Muscle layer of colon (tissue), 2 donors: ENCODE results near the gene ARHGAP24.
"Not testable (repeated sequence)": the region's sequence is repeated elsewhere in the genome, so short reads cannot be mapped to it uniquely, and the experiment has no call there.

Experiments used
- H3K27ac ChIP-seq: one replicate; pipeline ENCODE4 v1.7.0; 2013; ENCODE audit warnings: low read depth, mild to moderate bottlenecking, low read length, moderate library complexity
- H3K27me3 ChIP-seq, 2 donors: one replicate each; pipeline ENCODE4 v1.7.0; 2013; ENCODE audit warnings: low read length in 2 of 2, mild to moderate bottlenecking in 2 of 2; ENCODE audit not compliant: insufficient read depth in 2 of 2, control insufficient read depth in 1 of 2
- H3K36me3 ChIP-seq: one replicate; pipeline ENCODE4 v1.7.0; 2013; ENCODE audit warnings: mild to moderate bottlenecking, low read length; ENCODE audit not compliant: insufficient read depth
- H3K4me1 ChIP-seq: one replicate; pipeline ENCODE4 v1.7.0; 2013; ENCODE audit warnings: mild to moderate bottlenecking, low read length; ENCODE audit not compliant: insufficient read depth
- H3K4me3 ChIP-seq, 2 donors: one replicate each; pipeline ENCODE4 v1.7.0; 2013; ENCODE audit warnings: low read length in 2 of 2, low read depth in 1 of 2, mild to moderate bottlenecking in 1 of 2, moderate library complexity in 1 of 2
- H3K9ac ChIP-seq: one replicate; pipeline ENCODE4 v1.7.0; 2013; ENCODE audit warnings: low read length
- H3K9me3 ChIP-seq: one replicate; pipeline ENCODE4 v1.7.0; 2013; ENCODE audit warnings: mild to moderate bottlenecking, low read length
- donor health status: abdominal sarcoma.
- donor health status: Adenocarcinoma of cecum.

The ARHGAP24 gene

DNA sequence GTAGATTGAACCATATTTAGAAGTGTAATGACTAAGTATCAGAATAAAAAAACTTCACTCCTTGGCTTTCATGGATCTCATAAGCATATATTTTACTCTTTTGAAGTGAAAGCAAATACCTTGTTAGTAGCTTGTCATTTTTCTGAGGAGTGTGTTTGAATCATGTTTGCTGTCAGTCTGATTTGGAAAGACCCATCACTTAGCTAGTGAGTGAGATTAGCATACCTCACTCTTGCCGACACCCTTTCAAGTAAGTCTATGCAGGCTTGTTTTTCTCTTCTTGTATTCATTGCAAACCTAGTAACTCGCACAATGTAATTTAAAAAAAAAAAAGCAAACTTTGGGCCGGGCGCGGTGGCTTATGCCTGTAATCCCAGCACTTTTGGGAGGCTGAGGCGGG is 360.0 kb downstream of the ARHGAP24 start:
- Histone ChIP-seq H3K4me3 (no peak overlapping the region), H3K27me3 (no peaks in the 10 kb centered on the region), H3K4me1 (no peaks in the 10 kb centered on the region)

DNA sequence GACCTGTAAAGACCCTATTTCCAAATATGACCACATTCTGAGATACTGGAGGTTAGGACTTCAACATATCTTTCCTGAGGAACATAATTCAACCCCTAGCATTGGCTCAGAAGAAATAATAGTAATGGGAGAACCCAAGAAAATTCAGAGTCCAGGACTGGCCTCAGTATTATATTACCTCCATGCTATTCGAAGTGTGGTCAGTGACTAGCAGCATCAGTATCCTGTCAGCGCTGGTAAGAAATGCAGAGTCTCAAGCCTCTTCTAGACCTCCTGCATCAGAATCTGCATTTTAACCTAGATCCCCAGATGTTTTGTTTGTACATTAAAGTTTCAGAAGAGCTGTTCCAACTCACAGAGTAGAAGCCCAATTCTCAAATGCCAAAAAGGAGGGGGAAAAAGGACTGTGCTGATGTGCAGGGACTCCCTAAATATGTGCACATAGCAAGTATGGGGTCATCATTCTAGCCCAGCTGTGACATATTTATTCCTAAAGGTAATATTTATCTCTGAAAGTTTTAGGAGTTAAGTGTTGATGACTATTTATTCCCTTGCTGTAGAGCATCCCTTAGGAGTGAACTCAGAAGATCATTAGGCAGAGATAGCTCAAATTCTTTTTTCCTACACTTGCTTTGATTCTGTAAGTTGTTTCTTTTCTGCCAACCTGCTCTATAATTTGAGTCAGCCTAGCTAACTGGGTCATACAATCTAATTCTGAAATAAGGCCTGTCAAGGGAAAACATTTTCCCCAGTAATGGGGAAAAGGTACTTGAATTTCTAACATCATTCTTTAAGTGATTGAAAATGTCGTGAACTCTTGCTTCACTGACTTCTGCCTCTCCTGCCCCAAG is 361.9 kb downstream of the ARHGAP24 start:
- Histone ChIP-seq H3K9ac (no peak overlapping the region), H3K4me1 (peaks cover 1% of the 10 kb centered on the region), H3K4me3 (no peak overlapping the region), H3K36me3 (no peaks in the 10 kb centered on the region), H3K9me3 (no peaks in the 10 kb centered on the region), H3K27me3 (no peaks in the 10 kb centered on the region), H3K27ac (no peak overlapping the region)

More for the DNA sequence above, 360.0 kb downstream of the ARHGAP24 start:
- no peak overlapping the region for H3K9ac ChIP-seq
- no peaks in the 10 kb centered on the region for H3K9me3 ChIP-seq
- no peaks in the 10 kb centered on the region for H3K36me3 ChIP-seq
- no peak overlapping the region for H3K27ac ChIP-seq

DNA sequence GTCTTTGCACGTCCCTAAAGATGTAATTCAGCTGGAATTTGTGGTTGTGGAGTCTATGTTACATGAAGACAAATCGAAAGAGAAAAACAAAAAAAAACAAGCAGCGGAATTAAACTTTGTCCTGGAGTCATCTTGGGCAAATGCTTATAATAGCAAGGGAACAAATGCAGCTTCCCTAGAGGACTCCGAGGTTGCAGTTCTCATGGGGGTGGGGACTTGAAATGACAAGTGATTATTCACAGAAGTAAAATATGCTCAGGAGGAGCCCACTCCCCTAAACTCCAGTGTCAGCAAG is 362.4 kb downstream of the ARHGAP24 start:
- Histone ChIP-seq H3K9ac (no peak overlapping the region), H3K9me3 (no peaks in the 10 kb centered on the region), H3K27me3 (no peaks in the 10 kb centered on the region), H3K27ac (no peak overlapping the region), H3K4me3 (no peak overlapping the region), H3K4me1 (peaks cover 7% of the 10 kb centered on the region), H3K36me3 (no peaks in the 10 kb centered on the region)

DNA sequence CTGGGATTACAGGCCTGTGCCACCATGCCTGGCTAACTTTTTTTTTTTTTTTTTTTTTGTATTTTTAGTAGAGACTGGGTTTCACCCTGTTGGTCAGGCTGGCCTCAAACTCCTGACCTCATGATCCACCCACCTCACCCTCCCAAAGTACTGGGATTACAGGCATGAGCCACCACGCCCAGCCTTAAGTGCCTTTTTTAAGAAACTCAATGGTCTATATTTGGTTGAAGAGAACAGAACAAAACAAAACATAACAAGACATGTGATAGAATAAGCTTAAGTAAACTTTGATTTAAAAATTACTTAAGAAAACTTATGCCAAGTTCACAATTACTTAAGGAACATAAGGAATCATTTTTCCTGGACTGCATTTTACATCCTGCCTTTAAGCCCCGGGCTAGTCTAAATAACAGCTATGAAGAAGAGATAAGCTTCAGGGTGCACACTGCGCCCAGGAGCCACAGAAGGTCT is 365.1 kb downstream of the ARHGAP24 start:
- H3K36me3 ChIP-seq, result not testable (repeated sequence)

DNA sequence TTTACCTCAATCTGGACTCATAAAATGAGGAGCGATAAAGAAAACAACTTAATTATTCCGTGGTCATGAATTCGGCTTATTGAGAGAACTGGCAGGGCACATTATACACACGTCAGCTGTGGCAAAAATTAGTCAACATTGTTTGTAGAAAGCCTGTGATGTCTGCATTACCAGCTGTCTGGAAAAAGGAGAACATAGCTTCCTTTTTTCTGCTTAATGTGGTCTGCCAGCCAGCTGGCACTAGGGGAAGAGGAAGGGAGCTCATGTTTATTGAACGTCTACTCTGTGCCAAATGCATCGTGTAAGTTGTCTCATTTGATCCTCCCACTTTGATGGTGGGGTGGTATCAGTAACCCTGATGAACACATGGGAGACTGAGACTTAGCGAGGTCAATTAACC is 367.6 kb downstream of the ARHGAP24 start:
- no peak overlapping the region for H3K9ac ChIP-seq
- H3K27ac ChIP-seq, result no peak overlapping the region
- no peaks in the 10 kb centered on the region for H3K27me3 ChIP-seq
- H3K4me3 ChIP-seq, result no peak overlapping the region
- H3K36me3 ChIP-seq, result no peaks in the 10 kb centered on the region
- H3K9me3 ChIP-seq, result no peaks in the 10 kb centered on the region
- H3K4me1 ChIP-seq, result peaks cover 9% of the 10 kb centered on the region

More for the DNA sequence above, 365.1 kb downstream of the ARHGAP24 start:
- H3K9me3 ChIP-seq, H3K4me3 ChIP-seq, H3K9ac ChIP-seq, H3K27me3 ChIP-seq, H3K27ac ChIP-seq, H3K4me1 ChIP-seq: not testable (repeated sequence)

DNA sequence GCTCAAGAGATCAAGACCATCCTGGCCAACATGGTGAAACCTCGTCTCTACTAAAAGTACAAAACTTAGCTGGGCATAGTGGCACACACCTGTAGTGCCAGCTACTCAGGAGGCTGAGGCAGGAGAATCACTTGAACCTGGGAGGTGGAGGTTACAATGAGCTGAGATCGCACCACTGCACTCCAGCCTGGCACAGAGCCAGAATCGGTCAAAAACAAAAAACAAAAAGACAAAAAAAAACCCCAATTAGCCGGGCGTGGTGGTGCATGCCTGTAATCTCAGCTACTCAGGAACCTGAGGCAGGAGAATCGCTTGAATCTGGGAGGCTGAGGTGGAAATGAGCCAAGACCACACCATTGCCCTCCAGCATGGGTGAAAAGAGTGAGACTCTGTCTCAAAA is 378.8 kb downstream of the ARHGAP24 start:
- H3K9me3 ChIP-seq, H3K27ac ChIP-seq, H3K36me3 ChIP-seq, H3K4me3 ChIP-seq, H3K9ac ChIP-seq, H3K4me1 ChIP-seq, H3K27me3 ChIP-seq: not testable (repeated sequence)

DNA sequence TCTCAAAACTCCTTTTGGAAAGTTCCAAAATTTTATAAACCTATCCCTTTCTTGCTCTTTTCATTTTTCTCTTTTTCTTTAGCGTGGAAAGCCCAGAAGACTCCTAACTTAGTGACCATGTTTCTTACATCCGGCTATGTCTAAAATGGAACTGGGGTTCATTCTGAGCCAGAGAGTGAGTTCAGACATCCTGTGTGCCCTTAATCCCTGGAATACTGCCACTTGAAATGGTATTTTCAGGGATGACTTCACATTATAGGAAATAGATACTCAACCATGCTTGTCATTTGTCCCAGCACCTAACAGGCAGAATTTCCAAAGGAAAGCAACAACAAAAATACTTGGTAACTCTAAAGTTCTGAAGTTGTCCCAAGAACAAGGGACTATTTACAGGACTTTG is 379.6 kb downstream of the ARHGAP24 start:
- H3K27me3 ChIP-seq, result no peaks in the 10 kb centered on the region
- no peaks in the 10 kb centered on the region for H3K4me1 ChIP-seq
- H3K36me3 ChIP-seq, result no peaks in the 10 kb centered on the region
- H3K4me3 ChIP-seq, result no peak overlapping the region
- H3K9ac ChIP-seq, result no peak overlapping the region
- no peaks in the 10 kb centered on the region for H3K9me3 ChIP-seq
- no peak overlapping the region for H3K27ac ChIP-seq

DNA sequence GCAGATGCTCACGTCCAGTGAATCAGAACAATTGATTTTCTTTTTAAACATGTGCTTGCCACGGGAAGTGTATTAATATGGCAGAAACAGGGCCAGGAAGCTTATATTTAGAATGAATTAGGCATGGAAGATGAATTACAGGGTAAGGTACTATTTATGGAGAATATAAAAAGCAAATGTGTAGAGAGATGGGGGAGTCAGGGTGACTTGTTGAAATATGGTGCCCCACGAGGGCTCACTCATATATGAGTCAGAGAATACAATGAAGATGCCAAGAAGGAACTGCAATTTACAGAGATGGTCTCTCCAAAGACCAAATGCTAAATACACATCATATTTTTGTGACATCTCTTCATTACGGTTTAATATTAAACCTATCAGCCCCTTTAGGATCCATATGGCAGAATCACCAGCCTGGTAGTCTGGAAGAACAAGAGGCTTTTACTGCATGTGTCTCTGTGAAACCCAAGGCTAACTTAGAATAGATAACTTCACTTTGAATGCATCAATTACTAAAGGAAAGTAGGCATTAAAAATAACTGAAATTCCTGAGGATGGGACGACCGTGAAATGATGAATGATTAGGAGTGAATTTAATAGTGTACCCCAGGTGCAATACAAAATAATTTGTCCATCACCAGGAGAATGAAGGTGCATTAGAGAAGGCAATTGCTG is 385.3 kb downstream of the ARHGAP24 start:
- Histone ChIP-seq H3K9me3 (no peaks in the 10 kb centered on the region), H3K27me3 (no peaks in the 10 kb centered on the region), H3K4me3 (no peak overlapping the region), H3K36me3 (no peaks in the 10 kb centered on the region), H3K9ac (no peak overlapping the region), H3K4me1 (peaks cover 4% of the 10 kb centered on the region), H3K27ac (no peak overlapping the region)

DNA sequence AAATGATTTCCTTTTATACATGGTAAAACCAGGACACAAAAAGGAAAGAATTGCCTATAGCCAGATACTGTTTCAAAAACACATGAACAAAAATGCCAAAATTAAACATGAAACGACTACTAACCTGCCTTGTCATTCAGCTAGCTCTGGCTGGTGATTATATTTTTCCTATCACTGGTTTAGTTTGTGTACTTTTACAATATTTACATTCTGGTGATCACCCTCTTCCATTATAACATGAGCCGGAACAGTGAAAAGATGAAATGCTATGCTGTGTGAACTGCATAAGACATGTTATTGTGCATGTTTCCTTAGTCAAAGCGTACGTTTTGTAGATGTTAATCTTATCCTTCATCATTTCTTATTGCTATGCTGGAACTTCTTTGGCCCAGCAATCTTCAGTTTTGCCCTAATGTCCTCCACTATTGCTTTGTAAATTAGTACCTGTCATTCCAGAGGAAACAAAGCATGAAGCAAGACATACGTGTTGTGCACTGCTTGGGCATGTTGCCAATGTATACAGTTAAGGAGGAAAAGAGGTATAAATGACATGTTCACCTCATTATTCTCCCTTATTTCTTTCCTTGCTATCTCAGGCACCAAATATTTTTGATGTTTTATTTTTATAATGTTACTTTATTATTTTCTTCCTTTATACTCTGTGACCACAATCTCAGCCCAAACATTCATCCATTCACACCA is 386.3 kb downstream of the ARHGAP24 start:
- no peak overlapping the region for H3K4me3 ChIP-seq
- no peak overlapping the region for H3K27ac ChIP-seq
- H3K4me1 ChIP-seq, result peaks cover 4% of the 10 kb centered on the region
- H3K9ac ChIP-seq, result no peak overlapping the region
- no peaks in the 10 kb centered on the region for H3K27me3 ChIP-seq
- H3K9me3 ChIP-seq, result no peaks in the 10 kb centered on the region
- H3K36me3 ChIP-seq, result no peaks in the 10 kb centered on the region

DNA sequence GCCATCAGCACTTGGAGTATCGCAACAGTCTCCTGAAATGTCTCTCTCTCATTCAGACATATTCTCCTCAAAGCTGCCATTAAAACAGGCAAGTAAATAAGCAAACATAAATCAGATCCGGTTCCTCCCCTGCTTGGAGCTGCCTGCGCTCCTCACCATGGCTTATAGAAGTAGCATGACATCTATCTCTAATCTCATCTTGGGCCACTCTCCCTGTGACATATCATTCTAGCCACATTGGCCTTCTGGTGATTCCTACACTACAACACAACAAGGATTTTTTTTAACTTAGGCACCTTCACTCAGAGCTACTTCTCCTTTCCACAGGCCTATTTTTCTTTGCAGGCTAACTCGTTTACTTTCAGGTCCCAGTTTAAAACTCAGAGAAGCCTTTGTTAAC is 387.9 kb downstream of the ARHGAP24 start:
- H3K36me3 ChIP-seq, result no peaks in the 10 kb centered on the region
- H3K27me3 ChIP-seq, result no peaks in the 10 kb centered on the region
- H3K9me3 ChIP-seq, result no peaks in the 10 kb centered on the region
- H3K9ac ChIP-seq, result no peak overlapping the region
- no peak overlapping the region for H3K27ac ChIP-seq
- H3K4me3 ChIP-seq, result no peak overlapping the region
- peaks cover 9% of the 10 kb centered on the region for H3K4me1 ChIP-seq

DNA sequence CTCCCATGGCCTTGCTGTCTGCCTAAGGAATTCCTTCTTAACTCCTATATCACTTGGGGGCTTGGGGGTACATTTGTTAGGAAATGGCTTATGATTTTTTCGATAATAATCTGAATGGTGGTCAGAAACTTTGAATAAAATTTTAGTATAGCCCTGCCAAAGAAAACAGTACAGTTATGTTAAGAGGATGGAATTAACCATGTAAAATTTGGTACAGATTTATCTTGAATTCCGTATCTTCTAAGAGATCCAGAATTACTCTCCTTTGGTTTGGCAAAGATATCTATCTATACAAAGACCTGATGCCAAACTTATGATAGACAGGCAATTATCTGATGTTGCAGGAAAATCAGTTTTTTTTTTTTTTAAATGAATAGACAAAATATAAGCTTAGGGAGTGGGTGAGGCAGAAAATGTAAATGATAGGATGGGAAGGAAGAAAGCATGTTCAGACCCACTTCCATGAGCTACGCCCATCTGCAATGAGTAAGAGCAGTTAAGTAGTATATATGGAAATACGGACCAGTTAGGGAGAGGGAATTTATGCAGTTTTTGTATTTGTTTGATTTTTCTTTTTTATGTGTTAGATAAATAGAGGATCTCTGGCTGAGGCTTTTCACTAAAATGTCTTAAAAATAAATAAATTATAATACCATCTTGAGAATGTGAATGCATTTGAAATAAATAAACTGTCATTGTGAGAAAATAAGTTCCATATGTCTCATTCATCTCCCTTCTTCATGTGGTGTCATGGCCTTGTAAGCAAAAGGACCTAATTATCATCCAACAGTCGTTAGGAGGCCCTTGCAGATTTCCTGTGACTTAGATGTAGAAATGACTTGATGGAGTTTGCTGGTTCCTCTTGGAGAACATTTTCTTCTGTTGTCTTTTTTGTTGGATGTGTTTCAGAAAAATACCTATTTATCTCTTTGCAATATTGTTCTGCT is 389.6 kb downstream of the ARHGAP24 start:
- H3K27me3 ChIP-seq, result no peaks in the 10 kb centered on the region
- H3K36me3 ChIP-seq, result no peaks in the 10 kb centered on the region
- no peak overlapping the region for H3K4me3 ChIP-seq
- H3K4me1 ChIP-seq, result peaks cover 9% of the 10 kb centered on the region
- no peak overlapping the region for H3K27ac ChIP-seq
- no peak overlapping the region for H3K9ac ChIP-seq
- no peaks in the 10 kb centered on the region for H3K9me3 ChIP-seq
